ENCODE data around the gene SMIM27.
"Not testable (repeated sequence)": the region's sequence is repeated elsewhere in the genome, so short reads cannot be mapped to it uniquely, and the experiment has no call there.

SMIM27 gene

GRCh38 chr9:32558408-32558934 lies 6.3 kb downstream of the SMIM27 start:
- DNase-seq = no peak

GRCh38 chr9:32565967-32566366 lies 13.8 kb downstream of the SMIM27 start:
- DNase-seq = no peak

GRCh38 chr9:32566770-32567169 lies 14.6 kb downstream of the SMIM27 start:
- no peak for DNase-seq

- DNase-seq = no peak
Measured at GRCh38 chr9:32570262-32570661, 18.1 kb downstream of the SMIM27 start.

GRCh38 chr9:32571969-32572899 lies 20.1 kb downstream of the SMIM27 start:
- DNase-seq = peak; percentile 87

GRCh38 chr9:32572900-32573523 lies 20.9 kb downstream of the SMIM27 start, which contains the start of gene NDUFB6:
Gene NDUFB6, minus strand, starts transcription at chr9:32573159. Its CDS starts 99 bp downstream, at chr9:32573060.
- peak; percentile 95 for DNase-seq

GRCh38 chr9:32573821-32574220 lies 21.7 kb downstream of the SMIM27 start:
- no peak for DNase-seq

GRCh38 chr9:32574858-32575257 lies 22.7 kb downstream of the SMIM27 start:
- DNase-seq = no peak

- DNase-seq = no peak
Measured at GRCh38 chr9:32577316-32577715, 25.2 kb downstream of the SMIM27 start.

- no peak for DNase-seq
Measured at GRCh38 chr9:32578976-32579375, 26.8 kb downstream of the SMIM27 start.

GRCh38 chr9:32579706-32580331 lies 27.7 kb downstream of the SMIM27 start:
- peak; percentile 84 for DNase-seq

GRCh38 chr9:32580631-32581300 lies 28.6 kb downstream of the SMIM27 start:
- no peak for DNase-seq

GRCh38 chr9:32581512-32582143 lies 29.5 kb downstream of the SMIM27 start:
- peak; percentile 58 for DNase-seq

- DNase-seq = no peak
Measured at GRCh38 chr9:32584784-32585183, 32.7 kb downstream of the SMIM27 start.

GRCh38 chr9:32587901-32588300 lies 35.8 kb downstream of the SMIM27 start:
- DNase-seq = no peak

- DNase-seq = peak; percentile 27
Measured at GRCh38 chr9:32589083-32589723, 37.1 kb downstream of the SMIM27 start.

- DNase-seq = no peak
Measured at GRCh38 chr9:32590476-32590875, 38.3 kb downstream of the SMIM27 start.

- no peak for DNase-seq
Measured at GRCh38 chr9:32590898-32591297, 38.8 kb downstream of the SMIM27 start.

GRCh38 chr9:32596096-32596865 lies 44.2 kb downstream of the SMIM27 start:
- no peak for DNase-seq

- DNase-seq = no peak
Measured at GRCh38 chr9:32596936-32597335, 44.8 kb downstream of the SMIM27 start.

- not testable (repeated sequence) for DNase-seq
Measured at GRCh38 chr9:32599021-32599420, 46.9 kb downstream of the SMIM27 start.

All from CD4-positive, alpha-beta T cell treated with Interleukin-10 for 1 hour (primary cell).